Suprapubic skin (tissue), 3 donors: ENCODE results near the gene PRIM1.
A peak's percentile ranks its signal among the peaks of the same experiment; 100 is the strongest.

Experiments used
- CTCF ChIP-seq, 2 donors: fragments of 200-600 bp in 1 of 2; fragments of 450-650 bp in 1 of 2; sonication (generic) in 1 of 2; IDR thresholded peaks; one replicate each; pipeline ENCODE4 v1.5.1; 2016 to 2019; ENCODE audit warnings: antibody characterized with exemption in 2 of 2, mild to moderate bottlenecking in 1 of 2, moderate library complexity in 1 of 2
- POLR2A ChIP-seq, 2 donors: fragments of 450-650 bp; IDR thresholded peaks; one replicate each; pipeline ENCODE4 v1.6.1; 2017; ENCODE audit warnings: antibody characterized with exemption in 2 of 2, mild to moderate bottlenecking in 2 of 2, moderate library complexity in 2 of 2

- TF ChIP-seq CTCF (IDR thresholded peaks at IDR 0.05), result peak in 1 of 2 donors; percentile 18
- no peak for TF ChIP-seq POLR2A (IDR thresholded peaks at IDR 0.05)
These were observed at the start of gene PRIM1 for GRCh38 chr12:56751712-56752598.
